ENCODE measurements around the gene SOX30.
A peak's percentile ranks its signal among the peaks of the same experiment; 100 is the strongest.

Gene SOX30

GRCh38 chr5:157665467-157666070 lies 13.3 kb upstream of the SOX30 start:
- DNase-seq (ENCODE audit: low read depth in 3 of 3, low spot score in 1 of 3), result no peak

GRCh38 chr5:157659868-157660660 lies 7.8 kb upstream of the SOX30 start:
- no peak for DNase-seq (ENCODE audit: low read depth in 3 of 3, low spot score in 1 of 3)

GRCh38 chr5:157658893-157659292 lies 6.7 kb upstream of the SOX30 start:
- DNase-seq (ENCODE audit: low read depth in 3 of 3, low spot score in 1 of 3), result no peak

- no peak for DNase-seq (ENCODE audit: low read depth in 3 of 3, low spot score in 1 of 3)
These were observed 5.3 kb upstream of the SOX30 start for GRCh38 chr5:157657516-157657915.

- DNase-seq (ENCODE audit: low read depth in 3 of 3, low spot score in 1 of 3), result peak; percentile 66 to 71 (median 69)
These were observed 438 bp downstream of the SOX30 start for GRCh38 chr5:157651623-157652376.

- DNase-seq (ENCODE audit: low read depth in 3 of 3, low spot score in 1 of 3), result no peak
These were observed 1.1 kb downstream of the SOX30 start for GRCh38 chr5:157650991-157651611.

- no peak for DNase-seq (ENCODE audit: low read depth in 3 of 3, low spot score in 1 of 3)
These were observed 3.1 kb downstream of the SOX30 start for GRCh38 chr5:157649101-157649500.

- DNase-seq (ENCODE audit: low read depth in 3 of 3, low spot score in 1 of 3), result no peak
These were observed 3.8 kb downstream of the SOX30 start for GRCh38 chr5:157648275-157648990.

GRCh38 chr5:157640406-157641066 lies 11.7 kb downstream of the SOX30 start:
- no peak for DNase-seq (ENCODE audit: low read depth in 3 of 3, low spot score in 1 of 3)

GRCh38 chr5:157630341-157630740 lies 21.9 kb downstream of the SOX30 start:
- no peak for DNase-seq (ENCODE audit: low read depth in 3 of 3, low spot score in 1 of 3)

- DNase-seq (ENCODE audit: low read depth in 3 of 3, low spot score in 1 of 3), result no peak
These were observed 25.4 kb downstream of the SOX30 start for GRCh38 chr5:157626831-157627230.

GRCh38 chr5:157624144-157624543 lies 28.1 kb downstream of the SOX30 start:
- no peak for DNase-seq (ENCODE audit: low read depth in 3 of 3, low spot score in 1 of 3)

- DNase-seq (ENCODE audit: low read depth in 3 of 3, low spot score in 1 of 3), result no peak
These were observed 31.5 kb downstream of the SOX30 start for GRCh38 chr5:157620776-157621175.

GRCh38 chr5:157618191-157618765 lies 34.0 kb downstream of the SOX30 start:
- DNase-seq (ENCODE audit: low read depth in 3 of 3, low spot score in 1 of 3), result no peak

GRCh38 chr5:157616785-157617184 lies 35.5 kb downstream of the SOX30 start:
- DNase-seq (ENCODE audit: low read depth in 3 of 3, low spot score in 1 of 3), result no peak

GRCh38 chr5:157613385-157614245 lies 38.6 kb downstream of the SOX30 start:
- DNase-seq (ENCODE audit: low read depth in 3 of 3, low spot score in 1 of 3), result no peak

- no peak for DNase-seq (ENCODE audit: low read depth in 3 of 3, low spot score in 1 of 3)
These were observed 39.7 kb downstream of the SOX30 start for GRCh38 chr5:157612581-157612980.

GRCh38 chr5:157611571-157612476 lies 40.4 kb downstream of the SOX30 start:
- DNase-seq (ENCODE audit: low read depth in 3 of 3, low spot score in 1 of 3), result no peak
